ENCODE results near the gene EVI2A.

The EVI2A gene

GRCh38 chr17:31272236-31272635 lies 49.2 kb downstream of the EVI2A start:
- DNase-seq, result no peak

GRCh38 chr17:31269578-31269983 lies 51.8 kb downstream of the EVI2A start:
- DNase-seq, result no peak

GRCh38 chr17:31269036-31269577 lies 52.3 kb downstream of the EVI2A start:
- no peak for DNase-seq
